Measurements from ENCODE around the gene DTWD2. TPM values are rescaled to one million over a fixed set of nuclear protein-coding genes. Genes with fewer than 3 reads are reported as not detected.

The DTWD2 gene
- total RNA-seq, 3 donors from 2014 or later: 6.4 to 23.1 (median 14.1) TPM

DNA sequence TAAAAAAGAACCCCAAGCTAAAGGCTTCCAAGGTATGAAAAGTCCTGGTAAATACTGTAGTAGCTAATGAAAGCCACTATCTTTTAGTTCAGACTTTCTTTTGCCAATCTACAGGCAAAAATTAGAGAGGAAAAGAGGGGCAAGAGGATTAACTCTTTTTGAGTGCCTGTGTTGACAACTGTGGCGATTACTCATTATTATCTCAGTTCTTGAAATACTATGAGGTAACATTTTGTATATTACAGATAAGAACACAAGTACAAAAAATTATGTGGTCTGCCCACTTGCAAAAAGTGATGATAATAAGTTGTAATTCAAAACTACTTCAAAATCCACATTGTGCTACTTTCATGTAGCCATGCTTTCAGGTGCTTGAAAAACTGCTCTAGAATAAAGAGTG, 144.0 kb downstream of the DTWD2 start:
- Histone ChIP-seq H3K4me1 (no peaks in the 10 kb centered on the region), H3K27ac (no peak overlapping the region), H3K9me3 (no peaks in the 10 kb centered on the region), H3K4me3 (no peak overlapping the region), H3K27me3 (no peaks in the 10 kb centered on the region), H3K36me3 (no peaks in the 10 kb centered on the region)
- intact Hi-C loops (cut with DNase I; ENCODE audit: low total_unique reads): no loop called here
- no peak for TF ChIP-seq POLR2AphosphoS5 (IDR thresholded peaks at IDR 0.05)
- TF ChIP-seq POLR2A (IDR thresholded peaks at IDR 0.05): no peak
- TF ChIP-seq, protein P1, sequence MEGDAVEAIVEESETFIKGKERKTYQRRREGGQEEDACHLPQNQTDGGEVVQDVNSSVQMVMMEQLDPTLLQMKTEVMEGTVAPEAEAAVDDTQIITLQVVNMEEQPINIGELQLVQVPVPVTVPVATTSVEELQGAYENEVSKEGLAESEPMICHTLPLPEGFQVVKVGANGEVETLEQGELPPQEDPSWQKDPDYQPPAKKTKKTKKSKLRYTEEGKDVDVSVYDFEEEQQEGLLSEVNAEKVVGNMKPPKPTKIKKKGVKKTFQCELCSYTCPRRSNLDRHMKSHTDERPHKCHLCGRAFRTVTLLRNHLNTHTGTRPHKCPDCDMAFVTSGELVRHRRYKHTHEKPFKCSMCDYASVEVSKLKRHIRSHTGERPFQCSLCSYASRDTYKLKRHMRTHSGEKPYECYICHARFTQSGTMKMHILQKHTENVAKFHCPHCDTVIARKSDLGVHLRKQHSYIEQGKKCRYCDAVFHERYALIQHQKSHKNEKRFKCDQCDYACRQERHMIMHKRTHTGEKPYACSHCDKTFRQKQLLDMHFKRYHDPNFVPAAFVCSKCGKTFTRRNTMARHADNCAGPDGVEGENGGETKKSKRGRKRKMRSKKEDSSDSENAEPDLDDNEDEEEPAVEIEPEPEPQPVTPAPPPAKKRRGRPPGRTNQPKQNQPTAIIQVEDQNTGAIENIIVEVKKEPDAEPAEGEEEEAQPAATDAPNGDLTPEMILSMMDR (IDR thresholded peaks at IDR 0.05): no peak
- DNase-seq (ENCODE audit: low spot score in 2 of 2): no peak

DNA sequence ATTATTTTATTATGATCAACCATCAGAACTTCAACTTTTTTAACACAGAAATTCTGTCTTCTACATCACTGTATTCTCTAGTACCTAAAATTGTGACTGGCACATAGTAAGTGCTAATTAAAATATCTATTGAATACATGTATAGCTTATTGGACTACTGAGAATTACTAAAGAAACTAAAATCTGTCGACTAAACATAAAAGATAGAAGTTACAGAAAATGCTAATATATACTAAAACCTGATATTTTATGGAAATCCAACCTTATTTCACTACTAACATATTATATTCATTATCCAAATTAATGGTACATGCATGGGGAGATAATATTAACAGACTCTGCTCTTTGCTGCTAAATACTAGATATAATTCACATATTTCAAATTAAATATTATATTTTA, 153.6 kb downstream of the DTWD2 start:
- Histone ChIP-seq H3K36me3 (no peaks in the 10 kb centered on the region), H3K27me3 (no peaks in the 10 kb centered on the region), H3K4me3 (no peak overlapping the region), H3K4me1 (no peaks in the 10 kb centered on the region), H3K9me3 (no peaks in the 10 kb centered on the region), H3K27ac (no peak overlapping the region)
- DNase-seq (ENCODE audit: low spot score in 2 of 2): no peak
- intact Hi-C loops (cut with DNase I; ENCODE audit: low total_unique reads): no loop called here
- TF ChIP-seq, protein P1 (IDR thresholded peaks at IDR 0.05): no peak
- TF ChIP-seq POLR2AphosphoS5 (IDR thresholded peaks at IDR 0.05): no peak
- TF ChIP-seq POLR2A (IDR thresholded peaks at IDR 0.05): no peak

DNA sequence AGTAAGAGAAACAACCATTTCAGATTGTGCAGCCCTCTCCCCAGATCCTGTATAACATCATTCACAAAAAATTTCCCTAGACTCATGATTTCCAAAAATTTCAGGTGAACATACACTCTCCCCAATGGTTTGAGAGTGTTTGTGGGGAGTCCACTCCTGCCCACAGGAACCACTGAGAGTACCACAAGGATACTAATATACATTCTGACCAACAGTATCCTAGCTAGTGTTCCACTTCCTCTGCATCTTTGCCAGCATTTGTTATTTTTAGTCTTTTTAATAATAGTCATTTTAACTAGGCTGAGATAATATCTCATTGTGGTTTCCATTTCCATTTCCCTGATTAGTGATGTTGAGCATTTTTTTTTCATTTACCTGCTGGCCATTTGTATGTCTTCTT, 155.4 kb downstream of the DTWD2 start:
- Histone ChIP-seq H3K36me3 (no peaks in the 10 kb centered on the region), H3K27me3 (no peaks in the 10 kb centered on the region), H3K4me3 (no peak overlapping the region), H3K9me3 (no peaks in the 10 kb centered on the region), H3K27ac (no peak overlapping the region), H3K4me1 (no peaks in the 10 kb centered on the region)
- DNase-seq (ENCODE audit: low spot score in 2 of 2): no peak
- intact Hi-C loops (cut with DNase I; ENCODE audit: low total_unique reads): no loop called here
- TF ChIP-seq POLR2AphosphoS5 (IDR thresholded peaks at IDR 0.05): no peak
- TF ChIP-seq POLR2A (IDR thresholded peaks at IDR 0.05): no peak

DNA sequence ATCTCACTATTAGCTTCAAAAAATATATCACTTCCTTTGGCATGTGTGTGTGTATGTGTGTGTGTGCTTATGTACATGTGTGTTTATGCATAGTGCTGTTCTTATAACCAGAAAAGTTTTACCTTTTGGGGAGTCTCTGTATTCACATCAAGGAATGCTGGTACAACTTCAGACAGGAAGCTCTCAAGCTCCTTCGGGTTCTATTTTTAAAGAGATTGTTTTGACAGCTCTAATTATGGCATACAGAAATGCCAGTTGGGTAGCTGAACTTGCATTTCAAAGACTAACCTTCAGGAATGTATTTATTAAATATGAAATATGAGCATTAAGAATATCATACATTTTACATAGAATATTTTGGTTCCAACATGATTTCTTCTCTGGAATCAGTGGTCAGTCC, 163.1 kb downstream of the DTWD2 start:
- Histone ChIP-seq H3K27ac (no peak overlapping the region), H3K4me1 (no peaks in the 10 kb centered on the region), H3K4me3 (no peak overlapping the region), H3K36me3 (no peaks in the 10 kb centered on the region), H3K27me3 (no peaks in the 10 kb centered on the region), H3K9me3 (no peaks in the 10 kb centered on the region)
- DNase-seq (ENCODE audit: low spot score in 2 of 2): no peak
- intact Hi-C loops (cut with DNase I; ENCODE audit: low total_unique reads): no loop called here
- TF ChIP-seq, protein P1 (IDR thresholded peaks at IDR 0.05): no peak
- no peak for TF ChIP-seq POLR2A (IDR thresholded peaks at IDR 0.05)
- TF ChIP-seq POLR2AphosphoS5 (IDR thresholded peaks at IDR 0.05): no peak

DNA sequence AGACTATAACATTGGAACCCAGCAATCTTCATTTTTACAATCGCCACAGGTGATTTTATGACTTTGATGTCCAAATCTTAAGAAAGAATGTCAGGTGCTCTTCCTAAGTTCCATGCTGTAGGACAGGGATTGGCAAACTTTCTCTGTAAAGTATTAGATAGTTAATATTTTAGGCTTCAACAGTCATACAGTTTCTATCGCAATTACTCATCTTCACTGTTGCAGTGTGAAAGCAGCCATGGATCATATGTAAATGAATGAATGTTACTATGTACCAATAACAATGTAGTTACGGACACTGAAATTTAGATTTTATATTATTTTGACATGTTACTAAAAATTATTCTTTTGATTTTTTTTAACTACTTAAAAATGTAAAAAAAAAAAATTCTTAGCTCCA, 169.7 kb downstream of the DTWD2 start:
- peaks cover 0 to 11% of the 10 kb centered on the region in 2 donors for H3K9me3 ChIP-seq
- TF ChIP-seq POLR2A (IDR thresholded peaks at IDR 0.05): no peak
- TF ChIP-seq, protein P1 (IDR thresholded peaks at IDR 0.05): no peak
- no peak for TF ChIP-seq POLR2AphosphoS5 (IDR thresholded peaks at IDR 0.05)
- no peak overlapping the region for H3K27ac ChIP-seq
- intact Hi-C loops (cut with DNase I; ENCODE audit: low total_unique reads): no loop called here
- no peak for DNase-seq (ENCODE audit: low spot score in 2 of 2)
- H3K4me1 ChIP-seq: no peaks in the 10 kb centered on the region
- H3K27me3 ChIP-seq: no peaks in the 10 kb centered on the region
- no peak overlapping the region for H3K4me3 ChIP-seq
- H3K36me3 ChIP-seq: no peaks in the 10 kb centered on the region

DNA sequence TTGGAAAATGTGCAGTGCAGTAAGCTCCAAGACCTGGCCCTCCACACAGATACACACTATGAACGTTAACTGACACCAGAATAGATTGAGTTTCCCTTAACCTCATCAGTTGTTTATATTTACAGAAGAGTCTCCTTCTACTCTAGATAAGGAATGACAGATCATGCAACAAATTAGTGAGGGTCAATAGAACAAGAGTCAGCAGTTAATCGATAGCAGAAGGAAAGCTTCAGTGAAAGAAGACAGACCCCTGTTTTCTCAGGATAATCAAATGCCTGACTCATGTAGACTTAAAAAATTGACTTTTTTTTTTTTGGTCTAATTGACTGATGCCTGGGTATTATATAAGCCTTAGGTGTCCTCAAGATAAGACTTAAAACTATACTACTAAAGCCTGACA, 179.9 kb downstream of the DTWD2 start:
- intact Hi-C loops (cut with DNase I; ENCODE audit: low total_unique reads): no loop called here
- Histone ChIP-seq H3K9me3 (peaks cover 0 to 11% of the 10 kb centered on the region in 2 donors), H3K27ac (no peak overlapping the region), H3K36me3 (no peaks in the 10 kb centered on the region), H3K27me3 (no peaks in the 10 kb centered on the region), H3K4me3 (no peak overlapping the region), H3K4me1 (no peaks in the 10 kb centered on the region)
- TF ChIP-seq, protein P1 (IDR thresholded peaks at IDR 0.05): no peak
- TF ChIP-seq POLR2A (IDR thresholded peaks at IDR 0.05): no peak
- no peak for TF ChIP-seq POLR2AphosphoS5 (IDR thresholded peaks at IDR 0.05)
- DNase-seq (ENCODE audit: low spot score in 2 of 2): no peak
